ENCODE results near the gene OR1Q1.
"Not testable (repeated sequence)": the region's sequence is repeated elsewhere in the genome, so short reads cannot be mapped to it uniquely, and the experiment has no call there.

OR1Q1 gene

GRCh38 chr9:122614362-122614761 is at the start of gene OR1Q1:
OR1Q1 (plus strand) TSS chr9:122614738; CDS start chr9:122614738, 0 bp downstream.
- DNase-seq (ENCODE audit: low spot score): no peak

DNA sequence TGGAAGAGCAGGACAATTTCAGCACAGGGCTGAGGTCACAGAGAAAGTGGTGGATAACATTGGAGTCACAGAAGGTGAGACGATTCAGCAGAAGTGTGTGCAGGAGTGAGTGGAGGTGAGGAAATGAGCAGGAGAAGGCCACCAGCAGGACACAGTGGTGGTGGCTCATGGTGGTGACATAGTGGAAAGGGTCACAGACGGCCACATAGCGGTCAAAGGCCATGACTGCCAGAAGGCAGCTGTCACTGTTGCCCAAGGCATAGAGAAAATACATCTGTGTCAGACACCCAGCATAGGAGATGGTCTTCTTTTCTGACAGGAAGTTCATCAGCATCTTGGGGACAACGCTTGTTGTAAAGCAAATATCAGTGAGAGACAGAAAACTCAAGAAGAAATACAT is 46.6 kb upstream of the OR1Q1 start:
- no peak for DNase-seq (ENCODE audit: low spot score)

DNA sequence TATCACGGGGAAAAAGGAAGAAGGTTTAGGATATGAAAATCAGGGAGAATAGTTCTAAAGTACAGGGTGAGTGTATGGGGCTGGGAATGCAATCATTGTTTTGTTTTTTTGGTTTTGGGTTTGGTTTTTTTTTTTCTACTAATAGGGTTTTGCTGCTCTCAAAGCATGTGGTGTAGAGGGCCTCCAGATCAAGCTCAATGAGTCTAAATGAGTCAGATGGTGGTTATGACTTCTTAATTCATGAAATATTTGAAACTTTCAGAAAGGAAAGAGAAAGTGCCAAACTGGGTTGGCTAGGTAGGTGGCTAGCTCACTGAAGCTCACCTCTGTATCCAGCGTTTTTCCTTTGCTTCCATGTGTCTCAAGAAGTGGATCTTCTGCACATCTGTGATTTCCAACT is 42.1 kb upstream of the OR1Q1 start:
- peak; percentile 76 for DNase-seq (ENCODE audit: low spot score)

DNA sequence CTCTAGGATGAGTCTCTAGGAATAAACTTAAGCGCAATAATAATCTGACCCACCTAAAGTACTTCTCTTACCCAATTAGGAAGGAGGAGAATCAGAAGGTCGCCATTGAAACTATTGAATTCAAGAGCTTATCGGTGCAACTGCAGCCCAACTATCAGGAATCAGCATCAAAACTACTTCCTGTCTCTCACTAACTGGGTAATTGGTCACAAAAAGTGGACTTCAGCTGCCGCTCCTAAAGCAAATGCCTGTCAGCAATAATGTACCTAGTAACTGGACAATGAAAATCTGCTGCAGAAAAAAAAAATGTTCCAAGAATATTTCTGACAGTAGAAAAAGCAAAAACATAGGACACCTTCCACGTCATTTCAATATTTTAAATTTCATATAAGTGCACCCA is 34.7 kb upstream of the OR1Q1 start:
- no peak for DNase-seq (ENCODE audit: low spot score)

GRCh38 chr9:122580360-122580759 is 34.2 kb upstream of the OR1Q1 start:
- DNase-seq (ENCODE audit: low spot score): peak; percentile 64

DNA sequence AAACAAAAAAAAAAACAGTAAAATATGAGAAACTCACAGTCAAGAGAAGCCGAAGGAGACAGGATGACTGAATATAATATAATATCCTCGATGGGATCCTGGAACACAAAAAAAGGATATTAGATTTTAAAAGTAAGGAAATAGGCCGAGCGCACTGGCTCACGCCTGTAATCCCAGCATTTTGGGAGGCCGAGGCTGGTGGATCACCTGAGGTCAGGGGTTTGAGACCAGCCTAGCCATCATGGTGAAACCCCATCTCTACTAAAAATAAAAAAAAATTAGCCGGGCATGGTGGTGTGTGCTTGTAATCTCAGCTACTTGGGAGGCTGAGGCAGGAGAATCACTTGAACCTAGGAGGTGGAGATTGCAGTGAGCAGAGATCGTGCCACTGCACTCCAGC is 31.3 kb upstream of the OR1Q1 start, which contains the start of gene OR1L8:
TSS of gene OR1L8 (minus strand) at position 101 of the 400 bp plus-strand sequence. CDS start 14,907 bp downstream, outside the sequence.
- DNase-seq (ENCODE audit: low spot score): not testable (repeated sequence)

GRCh38 chr9:122605691-122606090 is 8.8 kb upstream of the OR1Q1 start:
- no peak for DNase-seq (ENCODE audit: low spot score)

- DNase-seq (ENCODE audit: low spot score): no peak
Observed at GRCh38 chr9:122606587-122606986, 8.0 kb upstream of the OR1Q1 start.

GRCh38 chr9:122609804-122610203 is 4.7 kb upstream of the OR1Q1 start:
- DNase-seq (ENCODE audit: low spot score): no peak

DNA sequence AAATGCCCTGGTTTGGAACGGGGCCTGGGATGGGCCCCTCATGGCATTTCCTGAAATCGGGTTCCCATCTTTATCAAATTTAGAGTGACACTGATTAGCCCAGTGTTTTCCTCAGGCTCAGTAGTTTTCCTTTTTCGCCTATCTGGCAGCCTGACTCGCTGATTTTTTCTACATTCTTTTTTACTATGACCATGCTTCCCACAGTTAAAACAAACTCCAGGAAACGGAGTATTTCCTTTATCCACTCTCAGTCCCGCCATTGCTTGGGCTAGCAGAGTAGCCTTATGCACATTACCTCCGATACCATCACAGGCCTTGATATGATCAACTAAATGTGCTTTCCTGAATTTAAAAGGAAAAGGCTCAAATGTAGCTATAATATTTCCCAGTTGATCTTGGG is 5.5 kb downstream of the OR1Q1 start:
- no peak for DNase-seq (ENCODE audit: low spot score)

GRCh38 chr9:122642226-122642625 is 27.7 kb downstream of the OR1Q1 start:
- DNase-seq (ENCODE audit: low spot score): peak; percentile 38

GRCh38 chr9:122656378-122656777 is 41.8 kb downstream of the OR1Q1 start:
- no peak for DNase-seq (ENCODE audit: low spot score)

- no peak for DNase-seq (ENCODE audit: low spot score)
Observed at GRCh38 chr9:122657527-122657926, 43.0 kb downstream of the OR1Q1 start, which contains the start of gene OR1B1. OR1B1 (minus strand) TSS chr9:122657627.

- DNase-seq (ENCODE audit: low spot score): no peak
Observed at GRCh38 chr9:122661416-122661815, 46.9 kb downstream of the OR1Q1 start, which contains the start of gene OR1L1. OR1L1 (plus strand) TSS chr9:122661716; CDS start chr9:122661716, 0 bp downstream.
